GM20000 (cell line): ENCODE results near the gene PIK3C2B.
A peak's percentile ranks its signal among the peaks of the same experiment; 100 is the strongest.

Source experiments
- DNase-seq: peaks from one replicate; pipeline ENCODE4 v3.0.0; 2012; ENCODE audit warnings: low spot score
- TF ChIP-seq, protein P1 (sequence below): IDR thresholded peaks from 2 replicates; pipeline ENCODE4 v1.5.1; 2012; ENCODE audit warnings: mild to moderate bottlenecking, control low read depth; ENCODE audit errors: extremely low read depth, missing control alignments

The PIK3C2B gene

GRCh38 chr1:204483791-204484190 lies 10.8 kb downstream of the PIK3C2B start:
- TF ChIP-seq, protein P1, sequence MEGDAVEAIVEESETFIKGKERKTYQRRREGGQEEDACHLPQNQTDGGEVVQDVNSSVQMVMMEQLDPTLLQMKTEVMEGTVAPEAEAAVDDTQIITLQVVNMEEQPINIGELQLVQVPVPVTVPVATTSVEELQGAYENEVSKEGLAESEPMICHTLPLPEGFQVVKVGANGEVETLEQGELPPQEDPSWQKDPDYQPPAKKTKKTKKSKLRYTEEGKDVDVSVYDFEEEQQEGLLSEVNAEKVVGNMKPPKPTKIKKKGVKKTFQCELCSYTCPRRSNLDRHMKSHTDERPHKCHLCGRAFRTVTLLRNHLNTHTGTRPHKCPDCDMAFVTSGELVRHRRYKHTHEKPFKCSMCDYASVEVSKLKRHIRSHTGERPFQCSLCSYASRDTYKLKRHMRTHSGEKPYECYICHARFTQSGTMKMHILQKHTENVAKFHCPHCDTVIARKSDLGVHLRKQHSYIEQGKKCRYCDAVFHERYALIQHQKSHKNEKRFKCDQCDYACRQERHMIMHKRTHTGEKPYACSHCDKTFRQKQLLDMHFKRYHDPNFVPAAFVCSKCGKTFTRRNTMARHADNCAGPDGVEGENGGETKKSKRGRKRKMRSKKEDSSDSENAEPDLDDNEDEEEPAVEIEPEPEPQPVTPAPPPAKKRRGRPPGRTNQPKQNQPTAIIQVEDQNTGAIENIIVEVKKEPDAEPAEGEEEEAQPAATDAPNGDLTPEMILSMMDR = no peak
- no peak for DNase-seq

- peak; percentile 56 for DNase-seq
- TF ChIP-seq, protein P1 = no peak
These were observed 14.1 kb downstream of the PIK3C2B start for GRCh38 chr1:204480515-204480914.

- TF ChIP-seq, protein P1 = no peak
- no peak for DNase-seq
These were observed 15.0 kb downstream of the PIK3C2B start for GRCh38 chr1:204479387-204480136.

- no peak for DNase-seq
- TF ChIP-seq, protein P1 = no peak
These were observed 15.7 kb downstream of the PIK3C2B start for GRCh38 chr1:204478921-204479320.

DNA sequence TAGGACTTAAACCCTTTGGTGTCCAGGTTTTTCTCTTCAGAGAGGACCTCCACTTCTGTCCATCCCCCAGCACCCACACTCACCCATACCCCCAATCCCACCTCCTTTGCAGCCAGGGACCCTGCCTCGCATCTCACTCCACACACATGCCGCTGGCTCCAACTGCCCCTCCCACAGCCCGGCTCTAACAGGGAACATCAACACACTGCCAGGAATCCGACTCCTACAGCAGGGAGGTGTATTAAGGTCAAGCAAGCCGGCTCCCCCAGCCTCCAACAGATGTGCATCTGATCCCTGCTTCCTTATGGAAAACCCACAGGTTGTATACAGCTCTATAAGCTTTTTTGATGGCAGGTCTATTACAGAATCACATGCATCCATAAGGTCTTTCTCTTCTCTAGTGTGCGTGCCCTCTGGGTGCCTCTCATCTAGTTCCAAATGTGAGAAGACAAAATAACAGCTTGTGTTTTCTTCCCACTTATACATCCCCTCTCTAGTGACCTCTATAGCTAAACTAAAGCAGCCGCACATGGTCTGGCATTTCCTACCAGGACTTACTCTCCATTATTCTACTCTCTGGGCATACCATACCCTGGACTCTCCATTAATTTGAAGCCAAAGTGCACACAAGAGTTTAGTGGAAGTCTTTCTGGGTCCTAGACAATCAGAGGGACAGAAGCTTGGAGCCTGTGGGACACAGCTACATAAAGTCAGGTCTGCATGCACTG lies 16.3 kb downstream of the PIK3C2B start:
- TF ChIP-seq, protein P1 = no peak
- DNase-seq = no peak

GRCh38 chr1:204477036-204477740 lies 17.4 kb downstream of the PIK3C2B start:
- DNase-seq = no peak
- TF ChIP-seq, protein P1 = no peak

GRCh38 chr1:204476563-204476962 lies 18.0 kb downstream of the PIK3C2B start:
- DNase-seq = no peak
- TF ChIP-seq, protein P1 = no peak
